ENCODE results near the gene EYA3.
A peak's percentile ranks its signal among the peaks of the same experiment; 100 is the strongest.

The EYA3 gene

DNA sequence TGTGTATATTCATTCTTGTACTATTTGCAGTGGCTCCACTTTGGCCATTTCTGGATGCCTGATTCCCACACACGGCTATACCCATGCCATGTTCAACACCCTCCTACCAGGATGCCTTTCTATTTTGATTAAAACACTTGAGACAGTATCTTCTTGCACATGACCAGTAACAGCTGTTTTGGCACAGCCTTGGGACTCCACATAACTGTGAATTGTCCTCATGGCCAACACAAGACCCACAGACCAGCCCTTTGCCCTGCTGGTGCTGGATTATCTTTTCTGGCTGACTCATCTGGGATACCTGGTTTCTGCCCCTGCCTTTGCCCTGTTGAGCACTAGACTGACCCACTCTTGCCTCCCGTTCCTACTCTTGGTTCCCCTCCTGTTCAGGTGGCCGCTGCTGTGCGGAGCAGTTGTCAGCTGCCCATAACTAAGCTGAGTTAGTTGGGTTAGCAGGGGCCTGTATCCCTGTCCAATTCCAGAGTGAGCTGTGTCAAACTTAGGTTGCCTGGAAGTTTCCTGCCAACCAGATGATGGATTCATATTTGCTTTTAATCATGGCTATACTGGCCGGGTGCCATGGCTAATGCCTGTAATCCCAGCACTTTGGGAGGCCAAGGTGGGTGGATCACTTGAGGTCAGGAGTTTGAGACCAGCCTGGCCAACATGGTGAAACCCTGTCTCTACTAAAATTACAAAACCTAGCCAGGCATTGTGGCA is 10.8 kb upstream of the EYA3 start:
- TF ChIP-seq, protein P1, sequence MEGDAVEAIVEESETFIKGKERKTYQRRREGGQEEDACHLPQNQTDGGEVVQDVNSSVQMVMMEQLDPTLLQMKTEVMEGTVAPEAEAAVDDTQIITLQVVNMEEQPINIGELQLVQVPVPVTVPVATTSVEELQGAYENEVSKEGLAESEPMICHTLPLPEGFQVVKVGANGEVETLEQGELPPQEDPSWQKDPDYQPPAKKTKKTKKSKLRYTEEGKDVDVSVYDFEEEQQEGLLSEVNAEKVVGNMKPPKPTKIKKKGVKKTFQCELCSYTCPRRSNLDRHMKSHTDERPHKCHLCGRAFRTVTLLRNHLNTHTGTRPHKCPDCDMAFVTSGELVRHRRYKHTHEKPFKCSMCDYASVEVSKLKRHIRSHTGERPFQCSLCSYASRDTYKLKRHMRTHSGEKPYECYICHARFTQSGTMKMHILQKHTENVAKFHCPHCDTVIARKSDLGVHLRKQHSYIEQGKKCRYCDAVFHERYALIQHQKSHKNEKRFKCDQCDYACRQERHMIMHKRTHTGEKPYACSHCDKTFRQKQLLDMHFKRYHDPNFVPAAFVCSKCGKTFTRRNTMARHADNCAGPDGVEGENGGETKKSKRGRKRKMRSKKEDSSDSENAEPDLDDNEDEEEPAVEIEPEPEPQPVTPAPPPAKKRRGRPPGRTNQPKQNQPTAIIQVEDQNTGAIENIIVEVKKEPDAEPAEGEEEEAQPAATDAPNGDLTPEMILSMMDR (IDR thresholded peaks at IDR 0.05; ENCODE audit: low read depth, low read length) = no peak
- no peak for DNase-seq (ENCODE audit: extremely low read depth, low read depth)

DNA sequence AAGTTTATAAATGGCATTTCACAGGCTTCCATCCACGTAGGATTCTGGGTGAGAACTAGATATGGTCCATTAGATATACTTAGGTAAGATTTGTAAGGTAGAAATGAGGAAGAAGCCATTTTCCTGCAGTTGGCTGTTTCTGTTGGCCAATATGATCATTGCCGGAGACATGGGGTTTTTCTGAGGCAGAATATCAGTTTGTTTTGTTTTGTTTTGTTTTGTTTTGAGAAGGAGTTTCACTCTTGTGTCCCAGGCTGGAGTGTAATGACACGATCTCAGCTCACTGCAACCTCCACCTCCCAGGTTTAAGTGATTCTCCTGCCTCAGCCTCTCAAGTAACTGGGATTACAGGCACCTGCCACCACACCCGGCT is 8.7 kb upstream of the EYA3 start:
- no peak for DNase-seq (ENCODE audit: extremely low read depth, low read depth)
- TF ChIP-seq, protein P1 (IDR thresholded peaks at IDR 0.05; ENCODE audit: low read depth, low read length) = no peak

DNA sequence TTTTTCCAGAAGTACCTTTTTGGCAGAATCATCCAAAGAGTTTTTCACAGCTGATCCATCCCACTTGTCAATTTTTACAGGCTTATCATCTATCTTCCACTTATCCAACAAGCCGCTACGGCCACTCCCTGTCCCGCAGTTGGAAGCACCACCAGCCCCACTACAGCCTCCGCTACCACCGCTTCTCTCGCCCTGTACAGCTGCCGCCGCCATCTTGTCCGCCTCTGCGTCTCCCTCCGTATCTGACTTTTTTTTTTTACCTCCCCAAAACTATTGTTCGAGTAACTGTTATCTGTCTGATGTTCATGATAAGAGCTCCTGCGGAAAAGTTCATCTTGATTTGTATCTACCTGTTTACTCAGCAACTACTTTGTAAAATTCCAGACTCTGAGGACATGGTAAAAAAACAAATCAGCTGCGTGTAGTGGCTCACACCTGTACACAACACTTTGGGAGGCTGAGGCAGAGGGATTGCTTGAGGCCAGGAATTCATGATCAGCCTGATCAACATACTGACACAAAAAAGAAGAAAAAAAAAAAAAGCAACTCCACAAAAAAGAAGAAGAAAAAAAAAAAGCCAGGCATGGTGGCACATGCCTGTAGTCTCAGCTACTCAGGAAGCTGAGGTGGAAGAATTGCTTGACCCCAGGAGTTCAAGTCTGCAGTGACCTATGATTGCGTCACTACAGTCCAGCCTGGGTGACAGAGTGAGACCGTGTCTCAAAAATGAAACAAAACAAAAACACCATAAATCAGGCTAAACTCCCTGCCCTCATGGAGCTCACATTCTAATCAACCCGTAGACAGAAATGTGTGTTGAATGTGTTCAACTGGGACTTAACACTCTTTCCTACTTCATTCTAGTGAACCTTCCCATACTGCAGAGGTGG is 8.0 kb upstream of the EYA3 start:
- TF ChIP-seq, protein P1 (IDR thresholded peaks at IDR 0.05; ENCODE audit: low read depth, low read length) = no peak
- DNase-seq (ENCODE audit: extremely low read depth, low read depth) = no peak

DNA sequence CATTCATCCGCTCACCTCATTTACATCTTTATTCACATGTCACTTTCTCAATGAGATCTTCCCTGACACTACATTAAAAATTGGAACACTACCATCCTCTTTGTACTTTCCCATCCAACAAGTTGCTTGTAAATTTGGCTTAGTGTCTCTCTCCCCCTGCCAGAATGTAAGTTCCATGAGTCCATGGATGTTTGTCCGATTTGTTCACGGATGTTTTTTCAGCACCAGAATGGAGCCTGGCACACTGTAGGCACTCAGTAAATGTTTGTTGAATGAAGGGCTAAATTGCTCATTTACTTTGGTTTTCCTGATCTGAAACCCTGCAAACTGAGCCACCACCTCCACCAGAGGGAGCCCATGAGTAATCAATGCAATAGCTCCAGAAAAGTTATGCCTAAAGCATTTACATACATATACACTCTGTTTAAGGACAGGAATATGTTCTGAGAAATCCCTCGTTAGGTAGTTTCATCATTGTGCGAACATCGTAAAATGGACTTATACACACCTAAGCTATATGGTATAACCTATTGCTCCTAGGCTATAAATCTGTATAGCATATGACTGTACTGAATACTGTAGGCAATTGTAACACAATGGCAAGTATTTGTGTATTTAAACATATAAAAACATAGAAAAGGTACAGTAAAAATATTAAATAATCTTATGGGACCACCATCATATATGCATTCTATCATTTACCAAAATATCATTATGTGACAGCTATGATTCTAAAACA is 2.8 kb upstream of the EYA3 start:
- TF ChIP-seq, protein P1 (IDR thresholded peaks at IDR 0.05; ENCODE audit: low read depth, low read length) = peak; percentile 92
- DNase-seq (ENCODE audit: extremely low read depth, low read depth) = no peak

DNA sequence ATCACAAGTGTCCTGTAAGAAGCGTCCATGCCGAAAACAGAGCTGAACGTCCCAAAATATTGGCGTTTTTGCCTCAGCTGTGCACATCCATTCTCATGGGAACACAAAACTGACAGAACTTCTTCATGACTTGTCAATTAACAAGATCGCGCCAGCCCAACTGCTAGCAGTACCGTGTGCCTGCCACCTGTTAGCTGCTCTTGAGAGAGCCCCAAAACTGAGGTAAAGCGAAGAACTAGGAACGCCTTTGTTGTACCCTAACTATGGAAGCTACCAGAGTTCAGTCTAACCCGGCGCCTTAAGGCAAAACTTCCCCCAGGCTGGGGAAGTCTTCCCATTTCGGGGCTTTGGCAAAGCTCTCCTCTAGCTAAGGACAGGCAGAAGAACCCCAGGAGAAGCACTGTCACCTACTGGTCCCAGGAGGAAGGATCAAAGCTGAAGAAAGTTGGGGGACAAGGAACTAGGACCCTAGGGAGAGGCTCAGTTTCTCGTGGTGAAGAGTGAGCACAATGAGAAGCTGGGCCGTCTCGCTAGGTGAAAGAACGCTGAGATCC is 719 bp downstream of the EYA3 start:
- TF ChIP-seq, protein P1 (IDR thresholded peaks at IDR 0.05; ENCODE audit: low read depth, low read length) = peak; percentile 6
- DNase-seq (ENCODE audit: extremely low read depth, low read depth) = no peak

DNA sequence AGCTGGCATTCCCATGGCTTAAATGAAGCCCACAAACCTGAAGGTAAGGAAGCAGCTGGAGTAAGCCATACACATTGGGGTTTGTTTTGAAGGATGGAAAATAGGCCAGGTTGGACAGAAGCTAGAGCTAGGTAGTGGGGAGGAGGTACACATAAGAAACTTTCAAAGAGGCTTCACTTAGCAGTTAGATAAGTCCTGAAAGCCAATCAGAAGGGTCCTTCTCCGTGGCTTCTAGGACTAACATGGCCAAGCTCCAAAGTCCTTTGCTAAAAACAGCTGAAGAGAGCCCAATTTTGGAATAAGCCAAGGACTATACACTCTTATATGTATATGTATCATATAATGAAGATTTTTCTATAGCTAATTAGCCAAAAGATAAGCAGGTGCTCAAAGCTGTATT is 1.8 kb downstream of the EYA3 start:
- no peak for DNase-seq (ENCODE audit: extremely low read depth, low read depth)
- TF ChIP-seq, protein P1 (IDR thresholded peaks at IDR 0.05; ENCODE audit: low read depth, low read length) = no peak

Measured in AG09319 (cell line).